ENCODE results near the gene FUT6. TPM values are rescaled to one million over a fixed set of nuclear protein-coding genes. Genes with fewer than 3 reads are reported as not detected.
A peak's percentile ranks its signal among the peaks of the same experiment; 100 is the strongest.

The FUT6 gene
- total RNA-seq, 2 donors from 2014 or later, result 3.6 to 12.2 TPM

DNA sequence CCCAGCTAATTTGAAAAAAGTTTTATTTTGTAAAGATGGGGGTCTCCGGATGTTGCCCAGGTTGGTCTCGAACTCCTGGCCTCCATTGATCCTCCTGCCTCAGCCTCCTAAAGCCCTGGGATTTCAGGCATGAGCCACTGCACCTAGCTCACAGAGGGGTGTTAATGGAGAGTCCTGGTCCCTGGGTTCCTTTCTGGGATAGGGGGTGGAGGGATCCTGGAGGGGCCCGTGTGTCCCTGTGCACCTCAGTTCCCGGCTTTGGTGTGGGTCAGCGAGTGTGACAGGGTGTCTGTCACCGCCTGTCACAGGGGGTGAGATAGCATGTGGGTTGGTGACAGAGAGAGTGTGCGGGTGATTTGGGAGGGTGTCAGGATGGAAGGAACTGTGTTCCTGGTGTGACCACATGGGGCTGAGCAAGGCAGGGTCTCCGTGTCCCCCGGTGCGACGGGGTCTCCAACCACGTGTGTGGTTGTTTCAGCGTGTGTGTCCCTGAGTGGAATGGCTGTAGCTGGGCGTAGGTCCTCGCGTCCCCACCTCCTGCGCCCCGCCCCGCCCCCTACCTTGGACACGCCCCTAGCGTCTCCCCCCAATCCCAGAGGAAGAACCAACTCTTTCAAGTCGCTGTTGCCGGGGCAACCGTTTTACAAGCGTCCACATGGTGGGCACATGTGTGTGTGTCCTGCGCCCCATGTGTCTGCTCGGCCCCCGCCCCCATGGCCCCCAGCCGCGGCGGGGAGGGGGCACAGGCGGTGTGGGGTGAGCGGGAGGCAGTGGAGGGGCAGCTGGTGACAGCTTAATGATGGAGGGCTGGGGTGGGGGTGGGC, 37.5 kb downstream of the FUT6 start:
- Histone ChIP-seq H3K27ac (no peak overlapping the region), H3K4me1 (peaks cover 72% of the 10 kb centered on the region), H3K9me3 (no peaks in the 10 kb centered on the region), H3K27me3 (no peaks in the 10 kb centered on the region), H3K36me3 (replicated peaks in 1 of 2; ENCODE audit: insufficient read depth in 1 of 2, low read depth in 2 of 2) (no peaks in the 10 kb centered on the region), H3K4me3 (no peak overlapping the region)
- intact Hi-C loops (cut with DNase I), result no loop called here
- WGBS, 2 donors, result 42 to 73% methylated on average over 16 to 33 of the region's 33 CpGs
- DNase-seq (no peak), ATAC-seq (no peak)
- no peak for TF ChIP-seq POLR2A (IDR thresholded peaks at IDR 0.05)
- TF ChIP-seq, protein P1, sequence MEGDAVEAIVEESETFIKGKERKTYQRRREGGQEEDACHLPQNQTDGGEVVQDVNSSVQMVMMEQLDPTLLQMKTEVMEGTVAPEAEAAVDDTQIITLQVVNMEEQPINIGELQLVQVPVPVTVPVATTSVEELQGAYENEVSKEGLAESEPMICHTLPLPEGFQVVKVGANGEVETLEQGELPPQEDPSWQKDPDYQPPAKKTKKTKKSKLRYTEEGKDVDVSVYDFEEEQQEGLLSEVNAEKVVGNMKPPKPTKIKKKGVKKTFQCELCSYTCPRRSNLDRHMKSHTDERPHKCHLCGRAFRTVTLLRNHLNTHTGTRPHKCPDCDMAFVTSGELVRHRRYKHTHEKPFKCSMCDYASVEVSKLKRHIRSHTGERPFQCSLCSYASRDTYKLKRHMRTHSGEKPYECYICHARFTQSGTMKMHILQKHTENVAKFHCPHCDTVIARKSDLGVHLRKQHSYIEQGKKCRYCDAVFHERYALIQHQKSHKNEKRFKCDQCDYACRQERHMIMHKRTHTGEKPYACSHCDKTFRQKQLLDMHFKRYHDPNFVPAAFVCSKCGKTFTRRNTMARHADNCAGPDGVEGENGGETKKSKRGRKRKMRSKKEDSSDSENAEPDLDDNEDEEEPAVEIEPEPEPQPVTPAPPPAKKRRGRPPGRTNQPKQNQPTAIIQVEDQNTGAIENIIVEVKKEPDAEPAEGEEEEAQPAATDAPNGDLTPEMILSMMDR (IDR thresholded peaks at IDR 0.05), result no peak

DNA sequence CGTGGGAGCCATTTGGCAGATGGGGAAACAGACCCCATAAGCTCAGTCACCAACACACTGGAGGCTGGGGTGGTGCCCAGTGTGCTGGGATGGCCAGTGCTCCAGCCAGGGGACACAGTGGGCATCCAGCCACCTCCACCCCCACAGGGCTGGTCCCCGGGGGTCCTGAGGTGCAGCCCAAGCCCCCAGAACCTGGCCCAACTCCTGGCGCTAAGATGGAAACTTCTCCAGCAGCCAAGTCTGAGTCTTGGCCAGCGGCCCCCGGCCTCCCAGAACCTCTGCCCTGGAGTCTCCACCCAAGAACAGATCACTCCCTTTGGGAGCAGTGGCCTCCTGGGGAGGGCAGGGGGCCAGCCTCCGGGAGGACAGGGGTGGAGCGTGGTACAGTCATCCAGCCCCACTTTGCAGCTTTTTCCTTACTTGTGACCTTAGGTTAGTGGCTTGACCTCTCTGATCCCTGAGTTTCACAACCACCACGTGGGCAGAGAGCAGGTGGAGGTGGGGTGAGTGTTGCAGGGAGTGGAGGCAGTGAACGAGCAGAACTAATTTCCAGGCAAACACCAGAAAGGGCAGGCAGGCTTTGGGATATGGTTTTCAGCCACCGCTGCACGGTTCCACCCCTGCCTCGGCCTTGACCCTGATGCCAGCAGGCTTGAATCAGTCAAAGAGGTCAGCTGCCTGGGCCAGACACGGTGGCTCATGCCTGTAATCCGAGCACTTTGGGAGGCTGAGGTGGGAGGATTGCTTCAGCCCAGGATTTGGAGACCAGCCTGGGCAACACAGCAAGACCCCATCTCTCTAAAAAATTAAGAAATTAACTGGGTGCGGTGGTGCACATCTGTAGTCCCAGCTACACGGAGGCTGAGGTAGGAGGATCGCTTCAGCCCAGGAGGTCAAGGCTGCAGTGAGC, 38.9 kb downstream of the FUT6 start:
- Histone ChIP-seq H3K9me3 (no peaks in the 10 kb centered on the region), H3K27ac (peak overlapping the region; percentile 33 to 78 (median 66)), H3K4me3 (no peak overlapping the region), H3K4me1 (peaks cover 62% of the 10 kb centered on the region), H3K36me3 (replicated peaks in 1 of 2; ENCODE audit: insufficient read depth in 1 of 2, low read depth in 2 of 2) (no peaks in the 10 kb centered on the region), H3K27me3 (no peaks in the 10 kb centered on the region)
- ATAC-seq (no peak), DNase-seq (peak in 1 of 4 donors; percentile 52)
- WGBS, 2 donors, result 59 to 64% methylated on average over 7 to 17 of the region's 17 CpGs
- intact Hi-C loops (cut with DNase I), result no loop called here
- no peak for TF ChIP-seq POLR2A (IDR thresholded peaks at IDR 0.05)
- TF ChIP-seq, protein P1 (IDR thresholded peaks at IDR 0.05), result no peak

DNA sequence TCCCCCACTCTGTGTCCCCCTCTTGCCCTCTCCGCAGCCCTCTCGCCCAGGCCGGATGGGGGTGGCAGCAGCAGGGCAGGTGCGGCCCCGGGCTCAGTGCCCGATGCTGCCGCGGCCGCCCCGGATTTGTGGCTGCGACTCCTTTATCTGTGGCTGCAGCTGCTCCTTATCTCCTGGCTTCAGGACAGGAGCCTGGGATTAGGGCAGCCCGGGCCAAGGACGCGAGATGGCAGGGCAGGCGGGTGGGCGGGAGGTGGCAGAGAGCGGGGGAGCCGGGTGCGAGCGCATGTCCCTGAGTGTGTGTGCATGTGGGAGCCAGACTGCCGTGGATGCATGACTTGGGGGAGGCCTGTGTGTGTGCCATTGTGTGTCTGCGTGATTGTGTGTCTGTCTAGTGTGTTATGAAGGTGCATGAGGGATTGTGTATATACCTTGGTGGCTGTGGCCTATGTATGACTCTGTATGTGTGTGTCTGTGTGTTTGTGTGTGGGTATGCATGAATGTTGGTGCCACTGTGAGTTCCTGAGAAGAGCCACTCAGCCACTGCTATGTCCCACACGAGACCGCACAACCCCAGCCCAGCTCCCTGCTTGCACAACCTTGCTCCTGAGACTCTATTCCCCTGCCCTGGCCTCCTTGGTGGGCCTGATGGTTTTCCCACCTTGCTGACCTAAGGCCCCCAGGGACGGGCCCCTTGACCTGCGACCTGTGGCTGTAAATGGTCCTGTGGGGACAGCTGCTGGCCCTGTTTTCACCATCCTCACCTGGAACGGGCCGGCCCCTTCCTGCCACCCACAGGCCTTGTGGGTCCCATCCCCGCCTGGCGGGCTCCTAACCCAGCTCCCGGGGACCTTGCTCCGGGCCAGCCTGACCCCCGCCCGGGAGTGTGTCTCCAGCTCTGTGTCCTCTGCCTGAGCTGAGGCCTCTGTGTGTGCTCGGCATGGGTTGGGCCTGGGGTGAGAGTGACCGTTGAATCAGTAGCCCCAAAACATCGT, 40.0 kb downstream of the FUT6 start:
- no peaks in the 10 kb centered on the region for H3K36me3 ChIP-seq (replicated peaks in 1 of 2; ENCODE audit: insufficient read depth in 1 of 2, low read depth in 2 of 2)
- peak; percentile 78 to 88 (median 84) for DNase-seq
- no peaks in the 10 kb centered on the region for H3K9me3 ChIP-seq
- H3K27me3 ChIP-seq, result no peaks in the 10 kb centered on the region
- WGBS, 2 donors, result 25 to 36% methylated on average over 22 to 37 of the region's 37 CpGs
- intact Hi-C loops (cut with DNase I), result no loop called here
- H3K4me3 ChIP-seq, result no peak overlapping the region
- ATAC-seq, result peak; percentile 64
- H3K4me1 ChIP-seq, result peaks cover 57% of the 10 kb centered on the region
- peak overlapping the region; percentile 58 to 78 (median 72) for H3K27ac ChIP-seq
- TF ChIP-seq, protein P1 (IDR thresholded peaks at IDR 0.05), result no peak
- no peak for TF ChIP-seq POLR2A (IDR thresholded peaks at IDR 0.05)

DNA sequence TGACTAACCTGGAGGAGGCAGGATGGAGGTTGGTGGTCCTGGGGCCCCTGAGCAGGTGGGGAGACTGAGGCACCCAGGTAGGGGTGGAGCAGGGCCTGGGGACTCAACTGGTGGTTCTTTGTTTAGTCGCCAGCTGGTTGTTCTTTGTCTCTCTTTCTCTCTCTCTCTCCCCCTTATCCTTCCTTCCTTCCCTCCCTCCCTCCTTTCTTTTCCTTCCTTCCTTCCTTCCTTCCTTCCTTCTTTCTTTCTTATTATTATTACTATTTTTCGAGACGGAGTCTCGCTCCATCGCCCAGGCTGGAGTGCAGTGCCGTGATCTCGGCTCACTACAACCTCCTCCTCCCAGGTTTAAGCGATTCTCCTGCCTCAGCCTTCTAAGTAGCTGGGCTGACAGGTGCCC, 41.3 kb downstream of the FUT6 start:
- no peak for TF ChIP-seq POLR2A (IDR thresholded peaks at IDR 0.05)
- TF ChIP-seq, protein P1 (IDR thresholded peaks at IDR 0.05), result no peak
- Histone ChIP-seq H3K36me3 (replicated peaks in 1 of 2; ENCODE audit: insufficient read depth in 1 of 2, low read depth in 2 of 2) (no peaks in the 10 kb centered on the region), H3K4me3 (no peak overlapping the region), H3K27me3 (no peaks in the 10 kb centered on the region), H3K27ac (peak overlapping the region; percentile 26 to 78 (median 72)), H3K9me3 (no peaks in the 10 kb centered on the region), H3K4me1 (peaks cover 49% of the 10 kb centered on the region)
- DNase-seq (no peak), ATAC-seq (no peak)
- WGBS, 2 donors, result 86 to 94% methylated on average over 7 to 8 of the region's 8 CpGs
- intact Hi-C loops (cut with DNase I), result no loop called here
